Measurements from ENCODE around the gene MOV10L1.
"Not testable (repeated sequence)": the region's sequence is repeated elsewhere in the genome, so short reads cannot be mapped to it uniquely, and the experiment has no call there.

The MOV10L1 gene

GRCh38 chr22:50076646-50077535, 12.9 kb upstream of the MOV10L1 start:
- DNase-seq (ENCODE audit: extremely low read depth in 1 of 2, low read depth in 1 of 2): no peak

GRCh38 chr22:50078246-50078645, 11.6 kb upstream of the MOV10L1 start:
- DNase-seq (ENCODE audit: extremely low read depth in 1 of 2, low read depth in 1 of 2): no peak

DNA sequence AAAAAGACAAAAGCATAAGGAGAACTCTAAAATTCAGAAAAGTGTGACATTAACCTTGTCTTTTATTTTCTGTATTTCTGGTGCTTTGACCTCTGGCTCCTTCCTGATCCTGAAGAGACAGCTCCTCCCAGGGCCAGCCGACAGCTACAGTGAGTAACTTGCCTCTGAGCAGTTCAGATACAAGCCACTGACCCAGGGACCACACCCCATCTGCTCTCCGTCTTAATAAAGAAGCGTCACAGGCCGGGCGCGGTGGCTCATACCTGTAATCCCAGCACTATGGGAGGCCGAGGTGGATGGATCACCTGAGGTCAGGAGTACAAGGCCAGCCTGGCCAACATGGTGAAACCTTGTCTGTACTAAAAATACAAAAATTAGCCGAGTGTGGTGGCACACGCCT, 11.0 kb upstream of the MOV10L1 start:
- no peak for DNase-seq (ENCODE audit: extremely low read depth in 1 of 2, low read depth in 1 of 2)

GRCh38 chr22:50080077-50080465, 9.7 kb upstream of the MOV10L1 start:
- DNase-seq (ENCODE audit: extremely low read depth in 1 of 2, low read depth in 1 of 2): no peak

- DNase-seq (ENCODE audit: extremely low read depth in 1 of 2, low read depth in 1 of 2): no peak
Observed at GRCh38 chr22:50081426-50082196, 8.2 kb upstream of the MOV10L1 start.

DNA sequence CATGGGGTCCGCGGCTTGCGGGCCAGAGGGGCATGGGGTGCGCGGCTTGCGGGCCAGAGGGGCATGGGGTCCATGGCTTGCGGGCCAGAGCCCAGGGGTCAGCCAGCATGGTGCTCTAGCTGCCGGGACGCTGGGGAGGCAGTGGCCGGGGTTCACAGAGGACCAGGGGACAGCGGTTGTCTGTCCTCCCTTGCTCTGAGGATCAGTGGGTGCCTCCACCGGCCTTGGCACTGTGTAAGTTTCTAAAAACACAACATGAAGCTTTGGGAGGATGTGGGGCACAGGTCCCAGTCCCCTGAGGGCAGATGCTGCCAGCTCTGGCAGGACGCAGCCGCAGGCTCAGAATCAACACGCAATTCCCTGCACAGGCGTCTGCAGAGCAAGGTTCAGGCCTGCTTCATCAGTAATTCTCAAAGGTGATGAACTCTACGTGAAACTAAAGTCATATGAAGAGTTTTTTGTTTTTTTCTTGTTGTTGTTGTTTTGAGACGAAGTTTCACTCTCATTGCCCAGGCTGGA, 7.5 kb upstream of the MOV10L1 start:
- DNase-seq (ENCODE audit: extremely low read depth in 1 of 2, low read depth in 1 of 2): no peak

DNA sequence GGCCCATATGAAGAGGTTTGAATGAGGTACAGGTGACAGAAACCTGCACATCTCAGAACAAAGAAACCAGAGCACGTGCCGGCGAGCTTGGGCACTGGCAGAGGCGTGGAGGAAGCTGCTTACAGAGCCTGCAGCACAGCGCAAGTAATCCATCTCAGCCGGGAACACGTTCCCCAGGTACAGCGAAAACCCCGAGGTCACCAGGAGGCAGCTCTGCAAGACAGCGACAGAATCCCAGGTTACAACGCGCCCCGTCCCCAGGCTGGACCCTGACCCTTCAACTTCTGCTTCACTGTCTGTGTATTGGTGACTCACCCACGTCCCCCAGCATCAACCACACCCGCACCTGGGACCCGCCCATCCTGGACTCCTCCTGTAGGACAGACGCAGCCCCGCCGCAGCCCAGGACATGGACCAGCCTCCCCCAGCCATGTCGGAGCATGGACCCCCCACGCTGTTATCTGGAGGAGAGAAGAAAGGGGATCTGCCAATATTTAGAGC, 6.8 kb upstream of the MOV10L1 start:
- DNase-seq (ENCODE audit: extremely low read depth in 1 of 2, low read depth in 1 of 2): no peak

DNA sequence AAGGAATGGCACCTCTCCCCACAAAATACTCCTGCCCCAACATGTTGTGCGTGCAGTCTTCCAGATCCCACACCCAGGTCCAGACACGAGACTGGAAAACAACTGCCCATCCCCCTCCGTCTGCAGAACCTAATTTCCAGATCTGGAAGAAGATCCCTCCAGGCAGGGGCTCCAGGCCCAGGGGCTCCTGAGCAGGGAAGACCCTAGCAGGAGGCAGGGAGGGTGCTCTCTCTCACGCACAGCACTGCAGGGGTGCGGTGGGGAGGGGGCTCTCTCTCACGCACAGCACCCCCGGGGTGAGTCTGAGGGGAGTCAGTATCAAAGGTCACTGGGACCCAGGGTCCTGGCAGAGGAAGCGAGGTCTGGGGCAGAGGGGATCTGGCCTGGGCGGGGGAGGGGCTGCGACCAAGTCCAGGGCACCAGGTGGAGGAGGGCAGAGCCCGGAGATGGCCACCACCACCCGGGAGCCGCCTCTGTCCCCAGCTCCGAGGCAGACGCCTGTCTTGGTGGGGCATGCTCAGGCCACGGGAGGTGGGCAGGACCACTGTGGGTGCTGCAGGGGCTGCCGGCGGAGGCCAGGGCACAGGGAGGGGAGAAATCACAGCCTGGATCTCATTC, 6.2 kb upstream of the MOV10L1 start:
- DNase-seq (ENCODE audit: extremely low read depth in 1 of 2, low read depth in 1 of 2): no peak

- DNase-seq (ENCODE audit: extremely low read depth in 1 of 2, low read depth in 1 of 2): no peak
Observed at GRCh38 chr22:50084080-50084477, 5.7 kb upstream of the MOV10L1 start.

DNA sequence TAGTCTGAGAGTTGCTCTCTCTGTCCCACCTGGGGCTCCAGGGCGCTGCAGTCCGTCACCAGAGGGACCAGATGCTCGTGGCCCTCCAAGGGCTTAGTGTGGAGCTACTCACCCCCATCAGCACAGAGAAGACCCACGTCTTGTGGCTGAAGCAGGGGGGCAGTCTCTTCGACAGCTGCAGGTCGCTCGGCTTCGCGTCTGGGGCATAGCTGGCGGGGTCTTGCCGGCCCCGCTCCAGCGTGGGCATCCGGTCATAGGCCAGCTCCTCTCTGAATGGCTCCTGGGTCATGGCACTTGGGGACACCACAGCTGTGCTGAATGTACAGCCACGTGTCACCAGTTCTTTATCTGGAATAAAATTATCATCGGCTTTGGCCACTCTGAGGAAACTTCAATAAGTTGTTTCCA, 5.2 kb upstream of the MOV10L1 start:
- no peak for DNase-seq (ENCODE audit: extremely low read depth in 1 of 2, low read depth in 1 of 2)

DNA sequence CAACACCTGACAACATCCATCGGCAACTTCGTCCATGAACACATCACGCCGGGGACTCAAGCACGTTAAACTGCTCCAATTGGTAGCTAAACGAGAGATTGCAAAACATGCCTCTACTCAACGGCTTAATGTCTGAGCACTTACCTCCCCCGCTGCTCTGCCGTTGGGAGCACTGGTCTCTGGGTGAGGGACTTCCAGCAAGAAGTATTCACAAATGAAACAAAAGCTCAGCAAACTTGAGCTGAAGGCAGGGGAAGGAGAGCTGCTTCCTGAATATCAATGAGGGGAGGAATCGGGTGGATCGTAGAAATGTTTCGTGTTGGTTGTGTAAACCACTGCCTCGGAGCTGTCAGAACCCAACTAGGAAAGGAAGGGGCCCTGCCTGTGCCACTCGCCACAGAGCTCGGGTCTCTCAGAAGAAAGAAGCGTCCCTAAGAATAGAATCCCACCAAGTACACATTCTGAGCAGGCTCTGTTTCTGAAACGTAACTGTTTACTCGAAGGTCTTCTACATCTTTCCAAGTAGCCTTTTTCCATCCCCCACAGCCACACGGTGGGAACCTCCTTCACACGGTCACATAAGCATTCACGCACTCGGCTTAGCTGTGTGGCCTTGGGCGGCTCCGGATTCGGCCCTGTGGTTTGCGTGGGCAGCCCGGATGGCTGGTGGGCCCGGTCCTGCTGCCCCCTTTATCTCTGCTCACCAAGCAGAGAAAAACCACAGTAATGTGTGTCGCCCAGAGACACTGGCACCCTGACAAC, 4.4 kb upstream of the MOV10L1 start, which contains the start of gene MLC1:
Gene MLC1, minus strand, starts transcription at position 216 of the 762 bp plus-strand sequence. CDS start 524 bp downstream, outside the sequence.
- DNase-seq (ENCODE audit: extremely low read depth in 1 of 2, low read depth in 1 of 2): no peak

DNA sequence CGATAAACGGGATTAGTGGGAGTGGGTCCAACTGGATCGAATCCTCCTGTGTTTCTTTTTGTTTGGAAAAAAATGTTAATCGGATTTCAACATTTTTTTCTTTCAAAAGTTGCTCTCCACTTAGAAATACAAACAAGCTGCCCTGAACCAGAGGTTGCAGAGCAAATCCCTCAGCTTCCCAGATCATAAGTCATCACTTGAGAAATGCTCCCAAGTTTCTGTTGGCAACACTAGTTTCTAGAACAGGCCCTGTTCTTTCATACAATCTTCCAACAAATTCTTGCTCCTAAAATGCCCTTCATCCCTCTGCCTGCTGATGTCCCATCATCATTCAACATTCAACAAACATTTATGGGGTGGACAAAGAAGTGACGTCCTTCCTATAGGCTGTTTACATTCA, 3.3 kb upstream of the MOV10L1 start:
- no peak for DNase-seq (ENCODE audit: extremely low read depth in 1 of 2, low read depth in 1 of 2)

GRCh38 chr22:50086975-50087374, 2.8 kb upstream of the MOV10L1 start:
- not testable (repeated sequence) for DNase-seq (ENCODE audit: extremely low read depth in 1 of 2, low read depth in 1 of 2)

DNA sequence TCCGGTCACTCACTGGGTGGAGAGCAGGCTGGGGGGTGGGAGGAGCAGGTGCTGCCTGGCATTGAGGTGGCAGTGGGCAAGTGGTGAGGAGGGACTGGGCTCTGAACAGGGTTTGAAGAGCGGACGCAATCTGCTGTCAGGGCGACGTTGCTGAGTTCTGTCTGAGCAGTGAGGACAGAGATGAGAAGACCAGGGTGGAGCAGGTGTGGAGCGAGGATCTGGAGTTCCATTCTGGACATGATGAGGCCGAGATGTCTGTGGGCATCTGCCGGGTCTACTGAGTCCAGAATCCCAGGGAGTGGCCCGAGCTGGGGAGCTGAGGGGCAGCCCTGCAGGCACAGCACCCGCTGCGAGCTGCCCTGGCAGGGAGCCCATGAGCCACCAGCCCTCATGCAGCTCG, 2.2 kb upstream of the MOV10L1 start:
- DNase-seq (ENCODE audit: extremely low read depth in 1 of 2, low read depth in 1 of 2): no peak

DNA sequence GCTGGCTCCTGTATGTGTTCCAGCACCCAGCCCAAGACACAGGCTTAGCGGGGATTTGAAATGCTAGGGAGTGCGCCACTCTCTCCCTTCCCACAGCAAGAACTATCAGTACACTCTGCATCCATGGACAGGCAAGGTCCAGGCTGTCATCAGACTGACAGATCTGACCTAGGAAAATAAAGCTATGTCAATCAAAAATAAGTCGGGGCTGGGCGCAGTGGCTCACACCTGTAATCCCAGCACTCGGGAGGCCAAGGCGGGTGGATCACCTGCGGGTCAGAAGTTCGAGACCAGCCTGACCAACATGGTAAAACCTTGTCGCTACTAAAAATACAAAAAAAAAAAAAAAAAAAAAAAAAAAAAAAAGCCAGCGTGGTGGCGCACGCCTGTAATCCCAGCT, 1.7 kb upstream of the MOV10L1 start:
- no peak for DNase-seq (ENCODE audit: extremely low read depth in 1 of 2, low read depth in 1 of 2)

GRCh38 chr22:50089231-50089630, 575 bp upstream of the MOV10L1 start:
- DNase-seq (ENCODE audit: extremely low read depth in 1 of 2, low read depth in 1 of 2): no peak

GRCh38 chr22:50090412-50090714, 557 bp downstream of the MOV10L1 start:
- no peak for DNase-seq (ENCODE audit: extremely low read depth in 1 of 2, low read depth in 1 of 2)

GRCh38 chr22:50091092-50091768, 1.4 kb downstream of the MOV10L1 start:
- DNase-seq (ENCODE audit: extremely low read depth in 1 of 2, low read depth in 1 of 2): no peak

DNA sequence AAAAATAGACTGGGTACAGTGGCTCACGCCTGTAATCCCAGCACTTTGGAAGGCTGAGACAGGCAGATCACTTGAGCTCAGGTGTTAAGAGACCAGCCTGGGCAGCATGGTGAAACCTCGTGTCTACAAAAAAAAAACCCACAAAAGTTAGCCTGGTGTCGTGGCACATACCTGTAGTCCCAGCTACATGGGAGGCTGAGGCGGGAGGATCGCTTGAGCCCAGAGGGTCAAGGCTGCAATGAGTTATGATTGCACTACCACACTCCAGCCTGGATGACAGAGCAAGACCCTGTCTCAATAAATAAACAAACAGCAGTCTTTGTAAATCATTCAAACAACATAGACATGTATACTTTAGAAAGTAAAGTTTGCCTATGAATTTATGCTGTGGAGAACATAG, 2.5 kb downstream of the MOV10L1 start:
- no peak for DNase-seq (ENCODE audit: extremely low read depth in 1 of 2, low read depth in 1 of 2)

DNA sequence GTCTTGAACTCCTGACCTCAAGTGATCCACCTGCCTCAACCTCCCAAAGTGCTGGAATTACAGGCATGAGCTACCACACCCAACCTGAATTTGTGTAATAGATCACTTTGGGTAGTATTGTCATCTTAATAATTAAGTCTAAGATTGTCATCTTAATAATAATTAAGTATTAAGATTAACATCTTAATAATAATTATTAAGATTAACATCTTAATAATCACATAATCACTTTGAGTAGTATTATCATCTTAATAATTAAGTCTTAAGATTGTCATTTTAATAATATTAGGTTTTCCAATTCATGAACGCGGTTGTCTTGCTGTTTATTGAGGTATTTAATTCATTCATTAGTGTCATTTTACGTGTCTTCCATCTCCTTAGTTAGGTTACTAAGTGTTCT, 8.2 kb downstream of the MOV10L1 start:
- DNase-seq (ENCODE audit: extremely low read depth in 1 of 2, low read depth in 1 of 2): no peak

Data from stimulated activated CD8-positive, alpha-beta memory T cell treated with anti-CD3 and anti-CD28 coated beads, Interleukin-7, amount 100 ng/mL, for 48 hours (primary cell).